Measurements from ENCODE around the gene CBLC.

DNA sequence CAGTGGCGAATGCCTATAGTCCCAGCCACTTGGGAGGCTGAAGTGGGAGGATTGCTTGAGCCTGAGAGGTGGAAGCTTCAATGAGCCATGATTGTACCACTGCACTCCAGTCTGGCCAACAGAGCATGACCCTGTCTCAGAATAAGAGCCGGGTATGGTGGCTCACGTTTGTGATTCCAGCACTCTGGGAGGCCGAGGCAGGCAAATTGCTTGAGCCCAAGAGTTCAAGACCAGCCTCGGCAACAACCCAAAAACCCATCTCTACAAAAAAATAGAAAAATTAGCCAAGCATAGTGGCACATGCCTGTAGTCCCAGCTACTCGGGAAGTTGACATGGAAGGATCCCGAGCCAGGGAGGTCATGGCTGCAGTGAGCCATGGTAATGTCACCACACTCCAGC, 63.1 kb downstream of the CBLC start:
- TF ChIP-seq, protein P1, sequence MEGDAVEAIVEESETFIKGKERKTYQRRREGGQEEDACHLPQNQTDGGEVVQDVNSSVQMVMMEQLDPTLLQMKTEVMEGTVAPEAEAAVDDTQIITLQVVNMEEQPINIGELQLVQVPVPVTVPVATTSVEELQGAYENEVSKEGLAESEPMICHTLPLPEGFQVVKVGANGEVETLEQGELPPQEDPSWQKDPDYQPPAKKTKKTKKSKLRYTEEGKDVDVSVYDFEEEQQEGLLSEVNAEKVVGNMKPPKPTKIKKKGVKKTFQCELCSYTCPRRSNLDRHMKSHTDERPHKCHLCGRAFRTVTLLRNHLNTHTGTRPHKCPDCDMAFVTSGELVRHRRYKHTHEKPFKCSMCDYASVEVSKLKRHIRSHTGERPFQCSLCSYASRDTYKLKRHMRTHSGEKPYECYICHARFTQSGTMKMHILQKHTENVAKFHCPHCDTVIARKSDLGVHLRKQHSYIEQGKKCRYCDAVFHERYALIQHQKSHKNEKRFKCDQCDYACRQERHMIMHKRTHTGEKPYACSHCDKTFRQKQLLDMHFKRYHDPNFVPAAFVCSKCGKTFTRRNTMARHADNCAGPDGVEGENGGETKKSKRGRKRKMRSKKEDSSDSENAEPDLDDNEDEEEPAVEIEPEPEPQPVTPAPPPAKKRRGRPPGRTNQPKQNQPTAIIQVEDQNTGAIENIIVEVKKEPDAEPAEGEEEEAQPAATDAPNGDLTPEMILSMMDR (IDR thresholded peaks at IDR 0.05; ENCODE audit: borderline replicate concordance, extremely low read depth, low read length, poor library complexity, severe bottlenecking) = no peak
- TF ChIP-seq EZH2 (IDR thresholded peaks at IDR 0.05; ENCODE audit: borderline replicate concordance, low read depth, low read length, severe bottlenecking) = no peak

Measured in DND-41 (cell line).